Activated CD8-positive, alpha-beta T cell treated with anti-CD3 and anti-CD28 coated beads for 36 hours (primary cell): ENCODE measurements around the gene EIF4EBP3. TPM values are rescaled to one million over a fixed set of nuclear protein-coding genes. Genes with fewer than 3 reads are reported as not detected.

ENCODE experiments used
- ATAC-seq: fragments of 200-7000 bp; cut with Tn5 transposase; one replicate; pipeline ENCODE4 v1.10.0; 2021; ENCODE audit warnings: mild to moderate bottlenecking, moderate library complexity
- CTCF ChIA-PET: fragments of 350-600 bp; sonication (Branson Sonifier 250); formaldehyde crosslinking; loops from one replicate; lab custom pipeline; 2021; ENCODE audit warnings: antibody characterized with exemption; lab: Charles Lee
- POLR2A ChIA-PET: fragments of 350-600 bp; sonication (Branson Sonifier 250); formaldehyde crosslinking; loops from one replicate; lab custom pipeline; 2021; ENCODE audit warnings: antibody characterized with exemption; lab: Charles Lee
- DNase-seq: peaks from one replicate; pipeline ENCODE4 v3.0.0-alpha.2; 2020
- H3K27ac Mint-ChIP-seq: one replicate; pipeline ENCODE4 v1.8.0; 2021; ENCODE audit warnings: mild to moderate bottlenecking, mixed read lengths
- H3K27me3 Mint-ChIP-seq: one replicate; pipeline ENCODE4 v1.8.0; 2021; ENCODE audit warnings: mixed read lengths
- H3K36me3 Mint-ChIP-seq: one replicate; pipeline ENCODE4 v1.8.0; 2021; ENCODE audit warnings: low read depth, mixed read lengths
- H3K4me1 Mint-ChIP-seq: one replicate; pipeline ENCODE4 v1.8.0; 2021; ENCODE audit warnings: low read depth, mixed read lengths
- H3K4me3 Mint-ChIP-seq: one replicate; pipeline ENCODE4 v1.8.0; 2021; ENCODE audit warnings: mild to moderate bottlenecking, moderate library complexity, mixed read lengths
- H3K9me3 Mint-ChIP-seq: one replicate; pipeline ENCODE4 v1.8.0; 2021; ENCODE audit warnings: mixed read lengths
- CTCF ChIP-seq: fragments of 200-600 bp; IDR thresholded peaks from one replicate; pipeline ENCODE4 v1.8.0; 2022; ENCODE audit warnings: antibody characterized with exemption, mild to moderate bottlenecking
- intact Hi-C: fragments of 100-400 bp; cut with micrococcal nuclease; formaldehyde crosslinking; loops from one replicate; pipeline ENCODE4 v1.10.0; 2022
- total RNA-seq, 2 experiments: library from RNA; stranded (reverse); gene quantifications; one replicate each; pipeline ENCODE4 v1.2.3, GENCODE V29; 2021

Gene EIF4EBP3
- total RNA-seq, 2 experiments from 2014 or later: 19.6 to 20.3 TPM

DNA sequence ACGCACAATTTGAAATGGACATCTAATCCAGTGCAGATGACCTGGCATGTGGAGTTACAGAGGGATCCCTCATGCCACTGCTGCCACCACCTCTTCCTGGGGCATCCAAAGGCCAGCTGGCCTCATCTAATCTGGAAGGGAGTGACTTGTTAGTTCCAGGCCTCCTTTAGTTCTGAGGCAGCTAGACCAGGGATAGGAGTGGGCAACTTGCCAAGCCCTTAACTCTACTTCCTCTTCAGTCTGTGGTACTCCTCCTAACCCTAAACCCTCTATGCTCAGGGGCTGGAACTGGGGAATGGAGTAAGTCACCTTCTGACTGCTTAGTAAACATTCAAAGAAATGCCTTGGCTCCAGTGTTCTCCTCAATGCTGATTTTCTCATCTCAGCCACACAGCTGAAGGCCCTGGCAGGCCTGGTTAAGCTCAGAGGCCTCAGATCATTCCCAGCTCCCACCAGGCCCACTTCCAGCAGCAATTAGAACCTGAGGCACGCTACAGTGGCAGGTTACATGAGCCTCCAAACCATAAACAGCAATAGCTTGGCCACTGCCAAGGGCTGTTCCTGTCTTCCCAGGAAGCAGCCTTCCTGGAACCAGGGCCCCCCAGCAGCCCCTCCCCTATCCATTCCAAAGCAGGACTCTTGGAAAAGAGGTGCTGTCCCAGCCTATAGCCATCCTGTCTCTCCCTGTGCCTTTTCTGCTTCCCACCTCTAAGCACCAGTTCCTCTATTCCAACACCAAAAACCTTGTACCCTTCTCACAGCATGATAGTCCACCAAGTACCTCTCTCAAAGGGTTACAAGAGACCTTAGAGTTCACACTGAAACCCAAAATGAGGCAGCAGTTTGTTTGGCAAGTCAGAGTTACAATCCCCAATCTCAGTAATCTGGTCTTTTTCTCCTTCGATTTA lies 2.0 kb downstream of the EIF4EBP3 start:
- Mint-ChIP-seq H3K27ac (peak overlapping the region; percentile 98), H3K4me1 (peaks cover 59% of the 10 kb centered on the region), H3K9me3 (no peaks in the 10 kb centered on the region), H3K36me3 (peaks cover 55% of the 10 kb centered on the region), H3K27me3 (no peaks in the 10 kb centered on the region), H3K4me3 (peak overlapping the region; percentile 89)
- POLR2A ChIA-PET: interaction anchor here (1.0 to 3.5 kb wide), 6 partner anchors 8 to 147 kb away, joined by 3 to 38 read pairs (median 16); partner anchors contain the start of genes ANKHD1, APBB3, IK and NDUFA2
- TF ChIP-seq CTCF: no peak
- no peak for ATAC-seq
- intact Hi-C loops: loop anchor here (5.0 kb wide), 1 partner anchor 88 kb away; the partner anchor contains the start of gene TMCO6
- CTCF ChIA-PET: interaction anchor here (1.4 to 4.0 kb wide), 2 partner anchors 22 to 85 kb away, joined by 3 to 16 read pairs; no protein-coding TSS in a partner anchor
- DNase-seq: no peak

- ChIA-PET CTCF (interaction anchor here (1.1 to 2.5 kb wide), 3 partner anchors 11 to 88 kb away, joined by 3 to 8 read pairs (median 5); partner anchors contain the start of gene APBB3), POLR2A (interaction anchor here (0.8 to 3.2 kb wide), 5 partner anchors 13 to 148 kb away, joined by 3 to 15 read pairs (median 3); partner anchors contain the start of genes CD14, IK and NDUFA2)
- Mint-ChIP-seq H3K9me3 (no peaks in the 10 kb centered on the region), H3K36me3 (peaks cover 56% of the 10 kb centered on the region), H3K27me3 (no peaks in the 10 kb centered on the region), H3K4me3 (no peak overlapping the region), H3K4me1 (peaks cover 67% of the 10 kb centered on the region), H3K27ac (peak overlapping the region; percentile 98)
- intact Hi-C loops: no loop called here
- no peak for TF ChIP-seq CTCF
- DNase-seq (no peak), ATAC-seq (no peak)
These were observed 3.0 kb downstream of the EIF4EBP3 start for GRCh38 chr5:140550147-140551079.

GRCh38 chr5:140551872-140552271 lies 4.4 kb downstream of the EIF4EBP3 start:
- H3K4me1 Mint-ChIP-seq: peaks cover 74% of the 10 kb centered on the region
- POLR2A ChIA-PET: interaction anchor here (1.0 to 3.2 kb wide), 4 partner anchors 17 to 95 kb away, joined by 3 to 15 read pairs (median 4); partner anchors contain the start of genes IK and NDUFA2
- intact Hi-C loops: no loop called here

GRCh38 chr5:140553657-140554056 lies 6.2 kb downstream of the EIF4EBP3 start:
- peak; percentile 21 for ATAC-seq
- CTCF ChIA-PET: interaction anchor here (1.4 to 1.5 kb wide), 2 partner anchors 10 to 190 kb away, joined by 3 read pairs; no protein-coding TSS in a partner anchor
- H3K4me3 Mint-ChIP-seq: peak overlapping the region; percentile 81
- intact Hi-C loops: no loop called here
- H3K4me1 Mint-ChIP-seq: peaks cover 72% of the 10 kb centered on the region
- no peak for TF ChIP-seq CTCF
- DNase-seq: no peak
- H3K27ac Mint-ChIP-seq: peak overlapping the region; percentile 89
- peaks cover 65% of the 10 kb centered on the region for H3K36me3 Mint-ChIP-seq
- POLR2A ChIA-PET: interaction anchor here (0.6 to 1.1 kb wide), 3 partner anchors 9 to 142 kb away, joined by 3 to 4 read pairs (median 4); no protein-coding TSS in a partner anchor
- no peaks in the 10 kb centered on the region for H3K27me3 Mint-ChIP-seq
- no peaks in the 10 kb centered on the region for H3K9me3 Mint-ChIP-seq

More at GRCh38 chr5:140551872-140552271, 4.4 kb downstream of the EIF4EBP3 start:
- Mint-ChIP-seq H3K27me3 (no peaks in the 10 kb centered on the region), H3K27ac (peak overlapping the region; percentile 98), H3K36me3 (peaks cover 69% of the 10 kb centered on the region), H3K9me3 (no peaks in the 10 kb centered on the region), H3K4me3 (no peak overlapping the region)
- no peak for DNase-seq
- CTCF ChIA-PET: interaction anchor here (1.1 to 2.5 kb wide), 3 partner anchors 9 to 87 kb away, joined by 3 to 8 read pairs (median 5); partner anchors contain the start of gene APBB3
- TF ChIP-seq CTCF: no peak
- ATAC-seq: no peak
